ENCODE results near the gene MAPRE2.

The MAPRE2 gene

GRCh38 chr18:35074581-35074980 is 33.4 kb downstream of the MAPRE2 start:
- Mint-ChIP-seq H3K36me3 (ENCODE audit: low read depth) (peaks cover 19% of the 10 kb centered on the region), H3K27me3 (ENCODE audit: low read depth) (no peaks in the 10 kb centered on the region), H3K4me3 (no peak overlapping the region), H3K4me1 (no peaks in the 10 kb centered on the region), H3K9me3 (no peaks in the 10 kb centered on the region), H3K27ac (no peak overlapping the region)
- no peak for TF ChIP-seq CTCF (IDR thresholded peaks at IDR 0.05; ENCODE audit: unreplicated experiment in 3 of 3)

DNA sequence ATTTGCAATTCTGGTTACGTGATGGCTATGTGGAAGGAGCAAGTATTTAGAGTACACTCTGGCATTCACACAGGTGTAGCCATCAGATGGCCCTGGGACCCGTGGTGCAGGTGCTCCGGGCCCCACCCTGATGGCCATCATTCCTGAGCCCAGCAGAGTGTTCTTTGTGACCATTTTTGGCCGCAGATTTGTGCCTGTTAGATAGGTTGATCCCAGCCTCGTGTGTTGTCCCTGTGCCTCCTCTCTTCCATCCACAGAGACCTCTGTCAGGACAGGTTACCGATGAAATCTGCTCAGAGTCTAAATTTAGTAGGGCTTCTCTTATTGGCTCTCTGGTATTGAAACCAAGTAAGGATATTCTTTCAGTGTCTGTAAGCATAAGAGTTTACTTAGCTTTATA is 33.9 kb downstream of the MAPRE2 start:
- no peaks in the 10 kb centered on the region for H3K4me1 Mint-ChIP-seq
- H3K4me3 Mint-ChIP-seq = no peak overlapping the region
- no peak for TF ChIP-seq CTCF (IDR thresholded peaks at IDR 0.05; ENCODE audit: unreplicated experiment in 3 of 3)
- peaks cover 19% of the 10 kb centered on the region for H3K36me3 Mint-ChIP-seq (ENCODE audit: low read depth)
- H3K27ac Mint-ChIP-seq = no peak overlapping the region
- H3K9me3 Mint-ChIP-seq = no peaks in the 10 kb centered on the region
- no peaks in the 10 kb centered on the region for H3K27me3 Mint-ChIP-seq (ENCODE audit: low read depth)

DNA sequence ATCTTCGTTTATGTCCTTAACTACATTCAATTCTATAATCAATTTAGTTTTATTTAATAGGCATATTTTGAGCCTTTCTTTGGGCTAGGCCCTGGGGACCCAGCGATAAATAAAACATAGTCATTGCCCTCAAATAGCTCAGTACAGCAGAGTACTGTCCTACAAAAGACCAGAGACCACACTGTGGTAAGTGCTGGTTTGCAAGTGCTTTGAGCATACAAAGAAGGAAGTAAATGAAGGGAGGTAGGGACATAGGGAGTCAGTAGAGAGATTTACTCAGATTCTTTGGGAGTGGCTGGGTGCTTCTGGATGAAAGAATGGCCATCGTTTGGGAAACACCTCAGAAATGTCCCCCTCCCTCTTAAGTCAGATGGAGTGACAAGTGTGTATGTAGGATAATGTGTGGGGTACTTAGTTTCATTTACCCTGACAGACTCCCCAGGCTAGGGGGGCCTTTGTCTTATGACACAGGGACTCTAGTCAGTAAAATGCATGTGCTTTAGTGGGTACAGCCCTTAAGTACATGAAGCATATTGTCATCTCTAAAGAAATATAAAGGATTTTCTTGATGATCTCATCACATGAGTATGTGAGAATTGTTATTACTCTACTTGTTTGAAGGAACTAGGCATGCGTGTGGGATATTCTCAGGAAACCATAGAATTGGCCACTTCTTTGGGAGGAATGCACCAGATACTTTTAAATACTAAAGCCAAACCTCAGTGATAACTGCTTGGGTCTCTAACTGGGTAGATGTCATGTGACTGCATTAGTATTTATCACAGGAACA is 35.1 kb downstream of the MAPRE2 start:
- no peak overlapping the region for H3K27ac Mint-ChIP-seq
- no peak overlapping the region for H3K4me3 Mint-ChIP-seq
- no peaks in the 10 kb centered on the region for H3K27me3 Mint-ChIP-seq (ENCODE audit: low read depth)
- peaks cover 15% of the 10 kb centered on the region for H3K36me3 Mint-ChIP-seq (ENCODE audit: low read depth)
- no peak for TF ChIP-seq CTCF (IDR thresholded peaks at IDR 0.05; ENCODE audit: unreplicated experiment in 3 of 3)
- H3K9me3 Mint-ChIP-seq = no peaks in the 10 kb centered on the region
- H3K4me1 Mint-ChIP-seq = no peaks in the 10 kb centered on the region

- H3K4me1 Mint-ChIP-seq = no peaks in the 10 kb centered on the region
- peaks cover 16% of the 10 kb centered on the region for H3K36me3 Mint-ChIP-seq (ENCODE audit: low read depth)
- no peak overlapping the region for H3K4me3 Mint-ChIP-seq
- TF ChIP-seq CTCF (IDR thresholded peaks at IDR 0.05; ENCODE audit: unreplicated experiment in 3 of 3) = no peak
- no peak overlapping the region for H3K27ac Mint-ChIP-seq
- no peaks in the 10 kb centered on the region for H3K27me3 Mint-ChIP-seq (ENCODE audit: low read depth)
- H3K9me3 Mint-ChIP-seq = no peaks in the 10 kb centered on the region
These were observed 36.7 kb downstream of the MAPRE2 start for GRCh38 chr18:35077937-35078336.

DNA sequence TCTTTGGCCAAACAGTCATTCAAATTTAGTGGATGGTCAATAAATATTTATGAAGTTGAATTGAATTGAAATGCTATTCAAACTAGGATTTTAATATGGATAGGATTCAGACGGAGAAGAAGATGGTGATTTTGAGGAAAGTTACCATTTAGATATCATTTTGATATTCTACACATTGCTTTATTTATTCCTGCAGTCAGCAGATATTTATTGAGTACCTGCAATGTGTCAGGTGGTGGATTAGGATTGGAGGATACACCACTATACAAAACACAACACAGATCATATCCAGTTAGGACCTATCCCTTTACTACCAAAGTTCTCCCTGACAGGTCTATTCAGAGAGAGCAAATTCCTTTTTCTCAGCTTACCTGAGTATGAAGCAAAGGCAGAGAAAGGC is 38.8 kb downstream of the MAPRE2 start:
- H3K4me1 Mint-ChIP-seq = no peaks in the 10 kb centered on the region

More for the DNA sequence above, 38.8 kb downstream of the MAPRE2 start:
- no peak for TF ChIP-seq CTCF (IDR thresholded peaks at IDR 0.05; ENCODE audit: unreplicated experiment in 3 of 3)
- no peaks in the 10 kb centered on the region for H3K27me3 Mint-ChIP-seq (ENCODE audit: low read depth)
- peaks cover 16% of the 10 kb centered on the region for H3K36me3 Mint-ChIP-seq (ENCODE audit: low read depth)
- no peak overlapping the region for H3K27ac Mint-ChIP-seq
- H3K9me3 Mint-ChIP-seq = no peaks in the 10 kb centered on the region
- H3K4me3 Mint-ChIP-seq = no peak overlapping the region
